Fibroblast of upper back skin (primary cell): Measurements from ENCODE around the gene CCSER2.
"Not testable (repeated sequence)": the region's sequence is repeated elsewhere in the genome, so short reads cannot be mapped to it uniquely, and the experiment has no call there.

Experiments
- DNase-seq: peaks from one replicate; pipeline ENCODE4 v3.0.0-alpha.2; 2013

The CCSER2 gene

GRCh38 chr10:84328418-84329195 is at the start of gene CCSER2:
Gene CCSER2, plus strand, starts transcription at chr10:84328589. Its CDS starts 42,464 bp downstream, at chr10:84371053.
- peak; percentile 90 for DNase-seq

DNA sequence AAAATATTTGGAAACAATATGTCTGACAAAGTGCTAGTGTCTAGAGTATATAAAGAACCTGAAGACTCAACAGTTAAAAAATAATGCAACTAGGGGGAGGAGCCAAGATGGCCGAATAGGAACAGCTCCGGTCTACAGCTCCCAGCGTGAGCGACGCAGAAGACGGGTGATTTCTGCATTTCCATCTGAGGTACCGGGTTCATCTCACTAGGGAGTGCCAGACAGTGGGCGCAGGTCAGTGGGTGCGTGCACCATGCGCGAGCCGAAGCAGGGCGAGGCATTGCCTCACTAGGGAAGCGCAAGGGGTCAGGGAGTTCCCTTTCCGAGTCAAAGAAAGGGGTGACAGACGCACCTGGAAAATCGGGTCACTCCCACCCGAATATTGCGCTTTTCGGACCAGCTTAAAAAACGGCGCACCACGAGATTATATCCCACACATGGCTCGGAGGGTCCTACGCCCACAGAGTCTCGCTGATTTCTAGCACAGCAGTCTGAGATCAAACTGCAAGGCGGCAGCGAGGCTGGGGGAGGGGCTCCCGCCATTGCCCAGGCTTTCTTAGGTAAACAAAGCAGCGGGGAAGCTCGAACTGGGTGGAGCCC is 48.4 kb upstream of the CCSER2 start:
- not testable (repeated sequence) for DNase-seq

- DNase-seq = no peak
These were observed 41.7 kb upstream of the CCSER2 start for GRCh38 chr10:84286695-84287094.

- no peak for DNase-seq
These were observed 40.2 kb upstream of the CCSER2 start for GRCh38 chr10:84288151-84288550.

DNA sequence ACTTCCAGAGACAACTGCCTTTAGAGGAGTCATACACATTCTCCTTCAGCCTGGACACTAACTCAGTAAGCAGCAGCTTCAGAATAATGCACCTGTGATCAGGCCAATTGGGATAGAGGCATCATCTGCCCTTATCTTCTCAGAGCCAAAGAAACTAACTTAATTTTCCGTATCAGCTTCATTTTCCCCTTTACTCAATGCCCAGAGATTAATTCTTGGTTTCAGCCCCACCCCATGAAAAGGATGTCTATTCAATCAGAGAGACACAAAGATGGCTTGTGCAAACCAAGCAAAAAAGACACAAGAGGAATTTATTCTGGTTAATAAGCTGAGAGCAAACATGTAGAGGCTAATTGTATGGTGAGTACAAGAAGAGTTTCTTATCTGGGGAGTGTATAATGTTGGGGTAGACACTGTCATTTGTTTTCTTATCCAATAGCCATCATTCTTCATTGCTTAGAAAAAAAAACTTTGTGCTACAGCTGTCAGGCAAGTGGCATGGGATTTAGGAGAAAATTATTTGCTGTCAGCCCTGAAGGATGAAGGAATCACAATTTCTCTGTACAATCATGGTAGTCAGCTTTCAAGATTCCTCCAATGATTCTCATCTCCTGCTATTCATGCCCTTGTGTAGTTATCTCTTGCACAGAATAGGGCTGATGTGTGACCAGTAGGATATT is 38.7 kb upstream of the CCSER2 start:
- no peak for DNase-seq

DNA sequence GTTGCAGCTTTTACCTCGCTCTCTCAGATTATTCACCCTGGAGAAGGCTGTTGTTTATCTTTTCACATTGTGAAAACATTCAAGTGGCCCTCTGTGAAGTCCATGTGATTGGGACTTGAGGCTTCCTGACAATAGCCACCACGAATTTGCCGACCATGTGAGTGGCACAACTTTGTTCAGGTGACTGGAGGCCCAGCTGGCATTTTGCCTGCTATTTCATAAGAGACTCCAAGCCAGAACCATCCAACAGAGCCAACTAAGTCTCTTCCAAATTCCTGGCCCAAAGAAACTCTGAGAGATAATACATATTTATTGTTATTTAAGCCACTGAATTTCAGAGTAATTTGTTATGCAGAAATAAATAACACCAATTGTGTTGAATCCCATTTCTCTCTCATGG is 38.2 kb upstream of the CCSER2 start:
- no peak for DNase-seq

GRCh38 chr10:84291384-84291783 is 37.0 kb upstream of the CCSER2 start:
- peak; percentile 46 for DNase-seq

- no peak for DNase-seq
These were observed 35.9 kb upstream of the CCSER2 start for GRCh38 chr10:84292502-84292901.

- no peak for DNase-seq
These were observed 35.2 kb upstream of the CCSER2 start for GRCh38 chr10:84293171-84293570.

DNA sequence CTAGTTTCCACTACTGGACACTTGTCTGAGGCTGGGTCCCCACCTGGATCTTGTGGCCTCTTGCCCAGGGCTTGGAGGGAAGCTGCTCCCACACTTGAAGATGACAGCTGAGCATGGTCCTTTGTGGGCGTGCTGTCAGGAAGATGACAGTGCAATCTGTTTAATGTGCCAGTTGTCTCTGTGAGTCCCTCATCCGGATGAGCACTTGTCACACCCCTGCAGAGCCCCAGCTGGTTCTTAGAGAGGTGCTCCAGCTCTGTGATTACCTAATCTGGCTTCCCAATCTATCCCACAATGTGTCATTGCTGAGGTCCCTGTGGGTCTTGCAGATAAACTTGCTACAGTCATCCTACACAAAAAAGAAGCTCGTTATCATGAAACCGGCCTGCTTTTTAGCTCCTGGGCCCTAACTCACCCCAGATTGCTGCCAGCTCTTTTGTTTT is 34.8 kb upstream of the CCSER2 start:
- no peak for DNase-seq

- DNase-seq = no peak
These were observed 33.5 kb upstream of the CCSER2 start for GRCh38 chr10:84294766-84295447.

DNA sequence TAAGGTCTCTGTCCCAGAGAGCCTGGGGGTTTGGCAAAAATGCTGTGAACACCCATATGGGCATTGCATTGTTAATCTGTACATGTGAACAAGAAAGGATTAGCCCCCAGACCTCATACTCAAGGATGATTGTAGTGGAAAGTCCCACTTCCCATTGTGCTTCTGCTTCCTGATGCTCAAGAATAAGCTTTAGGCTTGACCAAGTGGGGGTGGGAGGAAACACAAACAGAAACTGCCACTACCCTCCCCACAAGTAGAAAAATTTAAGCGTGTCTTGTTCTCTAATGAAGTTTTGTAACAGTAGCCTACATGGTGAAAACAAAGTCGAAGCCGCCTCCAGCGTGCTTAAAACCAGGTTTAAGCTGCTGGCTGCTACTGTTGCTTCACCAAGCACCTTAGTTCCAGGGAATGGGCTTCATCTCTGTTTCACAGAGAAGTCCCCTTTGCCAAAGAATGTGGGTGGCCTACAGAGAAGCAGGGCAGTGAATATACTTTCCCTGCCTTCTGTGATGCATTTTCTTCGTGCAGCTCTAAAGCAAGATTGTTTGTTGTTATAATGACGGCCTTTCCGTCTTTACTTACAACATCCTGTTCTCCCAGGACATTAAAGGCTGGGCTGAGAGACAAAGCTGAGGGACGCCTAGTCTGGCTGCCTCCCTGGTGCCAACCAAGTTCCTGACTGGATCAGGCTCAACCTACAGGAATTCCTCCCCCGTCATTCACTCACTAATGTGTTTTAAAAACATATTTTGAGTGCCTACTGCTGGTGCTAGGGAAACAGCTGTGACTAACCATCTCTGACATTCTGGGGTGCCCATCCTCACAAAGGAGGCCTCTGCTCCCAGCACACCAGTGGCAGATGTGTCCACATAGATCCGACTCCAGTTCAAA is 32.1 kb upstream of the CCSER2 start:
- peak; percentile 23 for DNase-seq

DNA sequence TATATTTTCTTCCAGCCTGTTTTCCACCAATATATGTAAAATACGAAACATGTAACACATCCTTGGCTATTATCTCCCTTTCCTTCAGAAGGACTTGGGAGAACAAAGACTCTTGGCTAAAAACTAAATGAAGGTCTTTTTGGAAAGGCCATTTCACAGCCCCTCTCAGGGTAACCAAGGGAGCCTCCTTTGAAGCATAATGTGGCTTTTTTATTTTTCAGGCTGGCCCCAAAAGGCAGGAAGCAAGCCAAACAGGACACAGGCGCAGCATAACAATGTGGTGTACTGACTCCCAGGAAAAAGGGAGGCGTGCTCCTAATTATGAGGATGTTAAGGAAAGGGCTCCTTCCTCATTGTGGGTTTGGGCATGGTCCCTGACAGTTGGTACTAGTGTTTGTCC is 30.3 kb upstream of the CCSER2 start:
- DNase-seq = no peak

- DNase-seq = no peak
These were observed 26.2 kb upstream of the CCSER2 start for GRCh38 chr10:84302223-84302622.

DNA sequence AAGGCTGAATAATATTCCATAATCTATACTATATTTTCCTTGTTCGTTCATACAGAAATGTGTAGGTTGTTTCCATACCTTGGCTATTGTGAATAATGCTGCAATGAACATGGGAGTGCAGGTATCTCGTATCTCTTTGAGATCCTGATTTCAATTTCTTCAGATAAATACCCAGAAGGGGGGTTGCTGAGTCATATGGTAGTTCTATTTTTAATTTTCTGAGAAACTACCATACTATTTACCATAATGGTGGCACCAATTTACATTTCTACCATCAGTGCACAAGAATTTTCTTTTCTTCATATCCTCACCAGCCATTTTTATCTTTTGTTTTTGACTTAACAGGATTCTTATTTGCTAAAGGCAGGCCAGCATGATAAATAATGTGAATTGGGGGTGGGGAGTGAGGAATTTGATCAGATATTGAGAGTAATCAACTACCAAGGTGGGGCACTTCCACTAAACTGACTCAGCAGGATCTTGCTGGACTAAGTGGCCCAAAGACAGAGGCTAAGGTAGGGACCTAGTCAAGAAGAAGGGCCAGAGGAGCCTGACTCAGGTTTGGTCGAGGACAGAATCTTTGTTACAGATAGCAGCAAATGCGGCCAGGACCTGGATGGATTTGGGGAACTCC is 21.5 kb upstream of the CCSER2 start:
- no peak for DNase-seq

DNA sequence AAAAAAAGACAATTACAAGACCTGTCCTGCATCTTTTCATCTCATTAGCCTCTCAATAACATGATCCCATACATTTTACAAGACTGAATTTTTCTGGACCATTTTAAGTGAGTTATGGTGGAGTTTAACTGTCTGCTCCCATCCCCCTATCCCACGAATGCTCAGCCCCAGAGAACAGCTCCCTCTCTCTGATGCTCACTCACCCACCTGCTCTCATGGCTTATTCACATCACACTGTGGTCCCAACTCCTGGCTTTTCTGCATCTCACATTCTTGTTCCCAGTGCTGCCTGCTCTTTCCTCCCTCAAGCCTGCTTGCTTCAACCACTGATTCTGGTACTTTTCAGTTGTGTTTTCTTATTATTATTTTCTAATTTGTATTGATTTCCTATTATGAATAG is 20.4 kb upstream of the CCSER2 start:
- DNase-seq = no peak

DNA sequence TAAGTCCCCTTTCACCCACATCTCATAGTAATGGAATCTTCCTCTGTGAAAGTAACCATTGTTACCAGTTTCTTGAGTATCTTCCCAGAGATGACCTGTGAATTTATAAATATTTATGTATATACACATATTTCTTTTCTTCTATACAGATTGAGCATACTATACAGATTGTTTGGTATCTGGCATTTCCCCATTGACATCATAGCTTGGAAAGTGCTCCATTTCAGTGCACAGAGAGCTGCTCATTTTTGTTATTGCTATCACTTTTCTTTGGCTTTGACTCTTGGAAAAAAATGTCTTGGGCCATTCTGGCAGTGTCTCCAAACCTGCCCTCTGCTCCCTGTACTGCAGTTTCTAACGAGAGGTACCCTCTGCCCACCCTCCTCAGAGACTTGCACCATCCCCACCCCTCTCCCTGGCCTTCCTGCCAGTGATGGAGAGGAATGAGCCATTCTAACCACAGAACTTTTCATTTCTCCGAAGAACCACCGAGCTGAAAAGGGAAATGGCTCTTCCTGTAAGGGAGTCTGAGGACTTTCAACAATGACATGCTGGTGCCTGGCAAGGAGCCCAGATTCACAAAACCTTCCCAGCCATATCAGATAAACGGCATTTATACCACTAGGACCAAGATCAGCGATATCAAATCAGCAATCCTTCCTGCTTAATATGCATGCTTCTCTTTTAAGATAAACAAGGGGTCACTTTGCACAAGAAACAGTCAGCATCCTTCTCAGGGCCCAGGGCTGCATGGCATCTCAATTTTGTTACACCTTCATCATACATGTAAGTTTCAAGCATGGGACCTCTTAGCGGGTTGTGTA is 19.7 kb upstream of the CCSER2 start:
- peak; percentile 53 for DNase-seq

DNA sequence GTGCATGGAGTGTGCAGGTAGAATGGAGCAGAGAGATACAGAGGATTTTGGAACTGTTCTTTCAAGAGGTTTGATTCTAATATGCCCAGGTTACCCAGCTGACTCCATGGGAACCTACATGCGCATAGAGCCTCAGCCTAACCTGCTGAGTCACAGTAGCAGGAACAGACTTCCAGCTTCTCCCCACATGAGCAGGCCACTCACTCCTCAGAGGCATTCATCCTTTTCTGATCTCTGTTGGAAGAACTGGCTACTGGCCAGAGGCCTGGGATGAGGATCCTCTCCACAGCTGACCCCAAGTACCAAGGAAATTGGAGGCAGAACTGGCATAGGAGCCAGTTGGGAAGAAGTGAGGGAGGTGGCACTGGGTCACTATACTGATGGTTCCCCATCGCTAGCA is 17.9 kb upstream of the CCSER2 start:
- peak; percentile 38 for DNase-seq

DNA sequence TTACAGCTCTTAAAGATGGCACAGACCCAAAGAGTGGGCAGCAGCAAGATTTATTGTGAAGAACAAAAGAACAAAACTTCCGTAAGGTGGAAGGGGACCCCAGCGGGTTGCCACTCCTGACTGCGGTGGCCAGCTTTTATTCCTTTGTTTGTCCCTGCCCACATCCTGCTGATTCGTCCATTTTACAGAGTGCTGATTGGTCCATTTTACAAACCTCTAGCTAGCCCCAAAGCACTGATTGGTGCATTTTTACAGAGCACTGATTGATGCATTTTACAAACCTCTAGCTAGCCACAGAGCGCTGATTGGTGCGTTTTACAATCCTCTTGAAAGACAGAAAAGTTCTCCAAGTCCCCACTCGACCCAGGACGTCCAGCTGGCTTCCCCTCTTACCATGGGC is 16.8 kb upstream of the CCSER2 start:
- DNase-seq = no peak

DNA sequence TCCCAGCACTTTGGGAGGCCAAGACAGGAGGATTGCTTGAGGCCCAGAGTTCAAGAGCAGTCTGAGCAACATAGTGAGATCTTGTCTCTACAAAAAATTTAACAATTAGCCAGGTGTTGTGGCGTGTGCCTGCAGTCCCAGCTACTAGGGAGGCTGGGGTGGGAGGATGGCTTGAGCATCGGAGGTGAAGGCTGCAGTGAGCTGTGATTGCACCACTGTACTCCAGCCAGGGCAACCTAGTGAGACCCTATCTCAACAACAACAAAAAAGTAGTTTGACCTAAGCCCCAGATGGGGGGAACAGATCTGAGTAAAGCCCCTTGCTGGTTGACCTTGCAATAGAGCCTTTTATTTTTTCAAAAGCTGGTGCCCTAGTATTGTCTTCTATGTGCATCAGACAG is 15.6 kb upstream of the CCSER2 start:
- no peak for DNase-seq

GRCh38 chr10:84314275-84314674 is 14.1 kb upstream of the CCSER2 start:
- no peak for DNase-seq
